ENCODE measurements around the gene PPARGC1A.

DNA sequence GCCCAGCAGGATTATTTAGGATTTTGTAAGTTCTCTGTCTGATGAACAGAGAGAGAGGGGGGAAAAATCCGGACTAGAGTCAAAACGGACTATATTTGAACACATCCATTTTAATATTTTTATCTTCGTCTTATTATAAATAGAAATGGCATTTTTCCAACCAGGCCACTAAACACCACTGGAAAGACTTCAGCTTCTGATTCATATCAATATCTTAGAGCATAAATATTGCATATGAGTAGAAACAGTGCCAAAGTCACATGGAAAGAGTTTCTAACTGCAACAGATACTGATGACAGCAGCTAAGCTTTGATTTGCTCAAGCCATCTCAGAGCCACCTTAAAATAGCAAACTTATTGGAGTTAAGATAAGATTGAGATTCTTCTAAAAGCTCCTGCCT is 456 bp downstream of the PPARGC1A start:
- TF ChIP-seq POLR2A (IDR thresholded peaks at IDR 0.05; ENCODE audit: low read depth, low read length) = no peak
- no peak for TF ChIP-seq POLR2AphosphoS5 (IDR thresholded peaks at IDR 0.05; ENCODE audit: low read depth, low read length)
- TF ChIP-seq TAF1 (IDR thresholded peaks at IDR 0.05; ENCODE audit: borderline replicate concordance, low read depth, low read length) = no peak
